ENCODE results near the gene C8B.

Gene C8B

DNA sequence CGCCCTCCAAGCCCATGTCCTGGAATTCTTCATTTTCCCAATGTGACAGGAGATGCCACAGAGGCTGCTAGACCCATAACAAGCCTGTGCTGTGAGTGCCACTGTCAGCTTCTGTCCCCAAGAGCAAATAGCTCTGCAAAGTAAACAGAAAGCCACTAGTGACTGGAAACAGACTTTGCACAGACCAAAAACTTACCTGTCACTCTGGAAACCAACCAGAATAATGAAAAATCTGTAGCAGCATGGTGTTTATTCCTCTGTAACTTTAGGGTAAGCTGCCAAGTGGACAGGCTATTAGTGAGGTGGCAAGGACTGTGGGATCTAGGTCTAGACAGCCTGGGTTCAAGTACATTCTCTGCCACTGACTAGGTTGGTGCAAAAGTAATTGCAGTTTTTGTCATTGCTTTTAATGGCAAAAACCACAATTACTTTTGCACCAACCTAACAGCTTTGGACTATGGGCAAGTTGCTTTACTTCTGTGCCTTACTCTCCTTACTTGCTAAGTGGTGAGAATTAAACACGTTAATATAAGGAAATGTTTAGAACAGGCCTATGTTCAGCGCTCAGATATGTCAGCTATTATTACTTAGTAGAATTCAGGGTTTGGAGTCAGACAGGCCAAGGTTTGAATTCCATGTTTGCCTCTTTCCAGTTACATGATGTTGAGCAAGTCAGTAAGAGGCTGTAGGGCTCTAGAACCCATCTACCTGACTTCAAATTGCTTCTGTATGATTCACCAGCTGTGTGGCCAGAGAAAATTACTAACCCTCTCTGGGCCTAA is at the start of gene C8B:
Gene C8B, minus strand, starts transcription at position 100 of the 782 bp plus-strand sequence. Its CDS starts 67 bp downstream, at position 33.
- DNase-seq = no peak

DNA sequence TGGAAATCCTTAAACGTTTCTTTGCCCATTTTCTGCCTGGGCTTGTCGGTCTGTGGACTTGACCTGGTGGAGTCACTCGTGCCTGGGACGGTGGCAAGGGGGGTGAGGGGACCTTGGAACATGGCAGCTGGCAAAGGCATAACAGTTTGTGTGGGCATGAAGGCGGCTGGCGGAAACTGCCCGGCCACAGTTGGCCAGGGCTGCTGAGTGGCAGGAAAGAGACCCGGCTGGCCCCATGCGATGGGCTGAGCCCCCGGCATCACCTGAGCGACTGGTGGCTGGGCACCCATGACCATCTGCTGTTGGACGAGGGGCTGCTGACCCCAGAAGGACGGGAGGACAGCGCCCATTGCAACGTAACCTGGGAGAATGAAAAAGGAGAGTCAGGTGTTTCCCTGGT is 49.3 kb upstream of the C8B start:
- no peak for DNase-seq

GRCh38 chr1:57013522-57013921 is 47.7 kb upstream of the C8B start:
- no peak for DNase-seq

GRCh38 chr1:57012315-57012714 is 46.5 kb upstream of the C8B start:
- no peak for DNase-seq

DNA sequence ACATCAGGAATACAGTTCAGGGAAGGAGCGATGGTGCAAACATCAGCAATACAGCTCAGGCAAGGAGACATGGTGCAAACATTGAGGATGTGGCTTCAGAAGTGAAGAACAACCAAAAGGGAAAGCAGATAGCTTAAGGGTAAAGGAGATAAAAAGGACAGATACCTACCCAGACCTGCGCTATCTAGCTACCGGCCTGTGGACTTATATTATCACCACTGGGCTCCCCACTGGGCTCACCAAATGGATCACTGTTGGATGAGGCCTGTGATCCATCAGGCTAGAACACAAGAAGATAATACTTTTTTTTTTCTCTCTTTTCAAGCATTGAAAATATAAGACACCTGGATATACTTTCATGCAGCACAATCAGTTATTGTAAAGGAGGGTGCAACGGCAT is 44.7 kb upstream of the C8B start:
- no peak for DNase-seq

DNA sequence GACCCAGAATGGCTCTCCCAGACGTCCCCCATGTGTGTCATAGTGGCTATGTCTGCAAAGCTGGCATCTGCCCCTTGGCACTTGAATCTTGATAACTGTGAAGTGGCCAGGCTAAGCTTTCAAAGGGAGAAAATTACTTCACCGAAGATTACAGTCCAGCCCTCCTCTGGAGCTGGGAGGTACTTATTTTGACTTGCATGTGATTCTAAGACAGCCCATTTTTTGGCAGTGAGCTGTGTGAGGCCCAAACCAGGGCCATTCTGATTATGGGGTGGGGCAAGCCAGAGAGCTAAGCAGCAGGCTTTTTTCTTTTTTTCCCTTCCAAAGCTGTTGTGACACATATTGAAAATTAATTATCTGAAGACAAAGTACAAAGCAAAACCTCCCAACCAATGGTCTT is 42.1 kb upstream of the C8B start:
- no peak for DNase-seq

GRCh38 chr1:57007472-57007871 is 41.7 kb upstream of the C8B start:
- no peak for DNase-seq

DNA sequence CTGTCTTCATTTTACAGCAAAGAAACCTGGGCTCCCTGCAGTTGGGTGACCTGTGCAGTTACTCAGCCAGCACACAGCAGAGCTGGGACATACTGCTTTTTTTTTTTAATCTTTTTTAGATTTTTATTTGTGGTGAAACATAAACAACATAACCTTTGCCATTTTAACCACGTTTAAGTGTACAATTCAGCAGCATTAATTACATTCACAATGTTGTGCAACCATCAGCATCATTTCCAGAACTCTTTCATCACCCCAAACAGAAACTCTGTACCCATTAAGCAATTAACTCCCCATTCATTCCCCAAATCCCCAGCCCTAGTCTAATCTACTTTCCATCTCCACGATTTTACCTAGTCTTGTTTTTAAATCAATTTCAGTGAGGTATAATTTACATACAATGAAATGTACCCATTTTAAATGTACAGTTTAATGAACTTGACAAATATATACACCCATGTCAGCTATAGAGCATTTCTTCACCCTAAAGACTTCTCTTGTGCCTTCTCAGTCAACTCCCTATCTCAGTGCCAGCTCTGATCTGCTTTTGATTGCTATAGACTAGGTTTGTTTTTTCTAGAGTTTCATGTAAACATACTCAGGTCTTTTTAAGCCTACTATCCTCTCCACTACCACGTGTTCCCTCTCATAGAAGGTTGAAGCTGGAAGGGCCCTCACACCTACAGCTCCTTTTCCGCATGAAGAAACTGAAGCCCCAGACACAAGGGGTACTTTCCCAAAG is 37.8 kb upstream of the C8B start:
- DNase-seq = no peak

DNA sequence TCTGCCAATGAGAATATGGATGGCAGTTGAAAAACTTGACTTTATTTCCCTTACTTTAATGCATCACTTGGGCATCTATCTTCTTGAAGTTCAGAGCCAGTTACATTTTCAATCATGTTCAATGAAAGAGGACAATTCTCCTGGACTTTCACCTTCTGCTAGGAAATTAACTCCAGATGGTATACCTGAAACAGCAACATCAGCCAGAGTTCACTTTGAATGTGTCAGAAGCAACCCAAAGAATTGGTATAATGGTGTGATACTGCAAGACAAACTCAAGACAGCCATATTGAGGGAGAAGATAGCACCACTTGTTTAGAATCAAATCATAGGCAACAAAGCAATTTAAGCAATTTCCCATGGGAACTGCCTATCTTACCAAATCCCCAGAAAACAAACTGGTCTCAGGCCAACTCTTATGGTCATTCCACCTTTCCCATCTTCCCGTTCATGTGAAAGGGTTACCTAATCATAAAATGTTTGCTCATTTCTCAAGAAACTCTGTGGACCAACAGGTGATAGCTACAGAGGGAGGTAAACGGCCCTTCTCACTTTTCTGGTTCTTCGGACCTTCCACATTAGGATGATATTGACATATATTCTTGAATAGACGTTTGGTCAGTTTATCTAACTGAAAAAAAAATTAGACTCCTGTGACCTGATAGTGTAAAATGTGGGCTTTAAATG is 29.7 kb upstream of the C8B start:
- DNase-seq = no peak

- DNase-seq = no peak
Observed at GRCh38 chr1:56993475-56993874, 27.7 kb upstream of the C8B start.

GRCh38 chr1:56992318-56993125 is 26.7 kb upstream of the C8B start:
- DNase-seq = no peak

DNA sequence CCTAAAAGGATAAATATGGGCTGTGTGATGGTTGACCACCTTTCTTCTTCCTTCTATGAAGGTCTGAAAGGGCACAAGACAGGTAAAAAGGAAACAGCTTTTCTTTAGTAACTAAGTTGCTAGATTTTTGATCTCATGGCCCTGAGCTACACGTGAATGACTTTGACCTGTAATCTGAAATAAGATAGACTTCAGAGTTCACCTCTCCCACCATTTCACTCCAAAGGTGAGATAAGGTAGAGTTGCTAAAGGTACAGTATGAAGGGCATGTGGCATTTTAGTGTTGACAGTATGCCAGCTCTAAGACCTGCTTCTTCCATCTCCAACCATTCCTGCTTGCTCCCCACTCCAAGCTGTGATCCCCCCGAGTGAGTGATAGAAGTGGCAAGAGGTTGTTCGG is 25.8 kb upstream of the C8B start:
- DNase-seq = no peak

- DNase-seq = no peak
Observed at GRCh38 chr1:56986397-56986796, 20.6 kb upstream of the C8B start.

- no peak for DNase-seq
Observed at GRCh38 chr1:56985857-56986256, 20.0 kb upstream of the C8B start.

GRCh38 chr1:56983484-56983883 is 17.7 kb upstream of the C8B start:
- DNase-seq = no peak

DNA sequence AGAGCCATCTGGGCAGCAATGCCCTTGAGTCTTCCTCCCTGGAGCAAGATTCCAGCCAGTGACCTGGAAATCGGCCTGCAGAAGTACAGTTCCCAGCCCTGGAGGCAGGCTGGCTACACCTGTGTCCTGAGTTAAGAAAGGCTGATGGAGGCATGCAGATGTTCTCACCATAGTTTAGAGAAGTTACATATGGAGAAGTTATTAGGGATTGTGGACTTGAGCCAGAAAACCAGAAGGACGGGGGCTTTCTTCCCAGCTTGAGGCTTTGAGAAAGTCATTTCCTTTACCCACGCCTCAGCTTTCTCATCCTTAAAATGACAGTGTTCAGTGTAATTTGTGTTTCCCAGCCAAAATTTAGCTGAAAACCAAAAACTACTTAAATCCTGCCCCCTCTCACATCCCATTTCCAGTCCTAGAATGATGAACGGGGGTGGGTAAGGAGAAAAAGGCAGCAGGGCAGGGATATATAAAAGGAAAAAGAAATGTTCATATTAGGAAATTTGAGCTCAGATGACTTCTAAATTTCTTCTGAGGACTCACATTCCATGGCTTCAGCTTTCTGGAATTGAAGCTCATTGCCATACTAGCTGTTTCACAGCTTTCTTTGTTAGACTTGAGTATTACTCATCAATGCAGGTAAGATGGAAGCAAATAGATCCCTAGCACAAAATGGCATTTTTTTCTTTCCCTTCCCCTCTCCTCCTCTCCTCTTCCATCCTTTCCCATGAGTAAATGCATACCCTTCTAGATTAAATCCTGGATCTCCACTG is 14.4 kb upstream of the C8B start:
- no peak for DNase-seq

- no peak for DNase-seq
Observed at GRCh38 chr1:56978819-56979218, 13.0 kb upstream of the C8B start.

DNA sequence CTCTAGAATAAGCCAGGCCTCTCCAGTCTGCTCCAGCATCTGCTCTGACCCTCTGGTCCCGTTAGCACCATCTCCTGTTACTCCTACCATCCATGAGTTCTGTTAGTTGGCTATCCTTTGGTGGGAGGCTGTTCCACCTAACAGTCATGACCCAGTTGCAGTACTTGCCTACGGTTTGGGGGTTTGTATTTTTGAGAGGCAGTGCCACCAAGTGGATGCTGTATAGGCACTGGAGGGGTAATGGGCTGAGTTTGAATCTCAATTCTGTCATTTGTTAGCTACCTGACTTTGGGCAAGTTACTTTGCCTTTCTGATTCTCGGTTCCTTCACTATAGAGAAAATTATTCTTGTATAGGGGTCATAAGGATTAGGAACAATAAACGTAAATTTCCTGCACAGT is 12.1 kb upstream of the C8B start:
- no peak for DNase-seq

- no peak for DNase-seq
Observed at GRCh38 chr1:56975446-56975845, 9.6 kb upstream of the C8B start.

DNA sequence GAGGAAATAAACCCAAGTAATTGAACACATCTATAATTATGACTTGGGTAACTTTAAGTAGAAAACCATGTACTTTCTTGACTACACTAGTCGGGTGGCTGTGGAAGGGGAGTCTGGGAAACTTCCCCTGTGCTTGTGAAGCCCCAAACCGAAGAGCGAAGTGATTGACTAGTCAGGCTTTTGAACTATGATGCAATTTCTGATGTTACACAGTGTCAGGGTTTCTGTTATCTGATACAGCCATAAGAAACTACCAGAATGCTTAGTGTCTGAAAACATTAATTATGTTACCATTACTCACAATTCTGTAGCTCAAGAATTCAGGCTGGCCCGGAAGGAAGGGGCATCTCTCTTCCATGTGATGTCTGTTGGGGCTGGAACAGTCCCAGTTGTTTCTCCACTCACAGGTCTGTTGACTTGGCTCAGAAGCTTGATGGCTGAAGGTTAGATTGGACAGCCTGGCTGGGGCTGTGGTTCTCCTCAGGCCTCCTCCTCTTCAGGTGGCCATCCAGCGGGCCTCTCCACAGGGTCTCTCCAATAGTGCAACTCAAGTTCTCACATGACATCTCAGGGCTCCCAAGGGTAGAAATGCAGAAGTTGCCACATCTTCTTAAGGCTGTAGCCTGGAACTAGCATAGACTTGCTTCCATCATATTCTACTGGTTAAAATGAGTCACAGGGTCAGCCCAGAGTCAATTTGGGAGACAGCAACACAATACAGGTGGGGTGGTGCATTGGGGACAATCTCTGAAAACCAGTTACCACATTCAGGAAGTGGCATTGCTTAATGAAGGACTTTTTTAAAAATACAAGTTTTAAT is 8.3 kb upstream of the C8B start:
- no peak for DNase-seq

- DNase-seq = no peak
Observed at GRCh38 chr1:56972976-56973375, 7.2 kb upstream of the C8B start.

Measured in HCEC 1CT (cell line).